T-helper 2 cell treated with Interferon-gamma antibody and Interleukin-4, amounts not matched to agents 5 μg/mL and 100 μg/mL, for 36 hours (primary cell): ENCODE measurements around the gene ADGRL3.
"Not testable (repeated sequence)": the region's sequence is repeated elsewhere in the genome, so short reads cannot be mapped to it uniquely, and the experiment has no call there.

ENCODE experiments used
- DNase-seq: peaks from one replicate; pipeline ENCODE4 v3.0.0; 2021; ENCODE audit warnings: low spot score
- H3K27ac Mint-ChIP-seq: one replicate; pipeline ENCODE4 v1.8.0; 2021; ENCODE audit warnings: mild to moderate bottlenecking, mixed read lengths
- H3K27me3 Mint-ChIP-seq: one replicate; pipeline ENCODE4 v1.8.0; 2021; ENCODE audit warnings: low read depth, mixed read lengths
- H3K36me3 Mint-ChIP-seq: one replicate; pipeline ENCODE4 v1.8.0; 2021; ENCODE audit warnings: low read depth, mixed read lengths
- H3K4me1 Mint-ChIP-seq: one replicate; pipeline ENCODE4 v1.8.0; 2021; ENCODE audit warnings: low read depth, mixed read lengths
- H3K4me3 Mint-ChIP-seq: one replicate; pipeline ENCODE4 v1.8.0; 2022; ENCODE audit warnings: mild to moderate bottlenecking, moderate library complexity, mixed read lengths
- H3K9me3 Mint-ChIP-seq: one replicate; pipeline ENCODE4 v1.8.0; 2021; ENCODE audit warnings: mixed read lengths

Gene ADGRL3

GRCh38 chr4:61199873-61200186, 296 bp upstream of the ADGRL3 start:
- H3K4me1 Mint-ChIP-seq: peaks cover 1% of the 10 kb centered on the region
- no peak overlapping the region for H3K4me3 Mint-ChIP-seq
- no peaks in the 10 kb centered on the region for H3K9me3 Mint-ChIP-seq
- H3K27ac Mint-ChIP-seq: no peak overlapping the region
- H3K36me3 Mint-ChIP-seq: no peaks in the 10 kb centered on the region
- H3K27me3 Mint-ChIP-seq: peaks cover 50% of the 10 kb centered on the region
- no peak for DNase-seq

- H3K27ac Mint-ChIP-seq: no peak overlapping the region
- H3K36me3 Mint-ChIP-seq: no peaks in the 10 kb centered on the region
- DNase-seq: no peak
- H3K9me3 Mint-ChIP-seq: no peaks in the 10 kb centered on the region
- H3K27me3 Mint-ChIP-seq: peaks cover 50% of the 10 kb centered on the region
- H3K4me1 Mint-ChIP-seq: peaks cover 1% of the 10 kb centered on the region
- H3K4me3 Mint-ChIP-seq: no peak overlapping the region
Observed at GRCh38 chr4:61200916-61201526, 895 bp downstream of the ADGRL3 start.

- no peak for DNase-seq
- Mint-ChIP-seq H3K9me3 (no peaks in the 10 kb centered on the region), H3K27ac (peak overlapping the region; percentile 15), H3K4me1 (peaks cover 1% of the 10 kb centered on the region), H3K36me3 (no peaks in the 10 kb centered on the region), H3K4me3 (no peak overlapping the region), H3K27me3 (peaks cover 50% of the 10 kb centered on the region)
Observed at GRCh38 chr4:61201561-61201960, 1.4 kb downstream of the ADGRL3 start.

DNA sequence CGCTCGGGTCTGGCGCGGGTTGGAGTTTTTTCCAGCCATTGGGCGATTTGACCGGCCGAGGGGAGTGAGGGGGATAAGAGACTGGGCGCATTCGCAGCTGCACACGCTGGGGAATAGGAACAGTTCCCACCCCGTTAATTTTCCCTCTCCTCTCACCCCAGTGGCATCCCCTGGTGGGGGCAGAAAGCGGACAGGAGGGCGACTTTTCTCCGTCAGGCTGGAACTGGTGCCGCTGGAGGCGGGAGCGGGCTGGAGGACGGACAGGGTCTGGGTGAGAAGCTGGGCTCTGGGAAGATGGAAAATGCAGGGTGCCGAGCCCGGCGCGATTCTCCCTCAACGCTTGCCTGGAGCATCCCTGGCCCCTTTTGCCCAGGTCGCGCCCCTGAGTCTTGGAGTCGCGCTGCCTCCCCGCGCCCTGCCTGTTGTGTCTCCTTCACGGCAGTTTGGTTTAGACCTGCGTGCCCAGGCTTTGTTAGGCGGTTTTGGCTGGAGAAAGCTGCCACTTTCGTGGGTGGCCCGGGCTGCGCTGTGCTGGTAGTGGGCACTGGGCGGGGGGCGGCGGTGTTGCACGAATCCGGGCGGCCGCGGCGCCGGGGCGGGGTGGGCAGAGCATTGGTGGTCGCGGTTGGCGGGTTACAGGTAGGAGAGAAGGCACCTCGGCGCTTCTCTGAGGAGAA, 2.0 kb downstream of the ADGRL3 start:
- Mint-ChIP-seq H3K4me1 (peaks cover 1% of the 10 kb centered on the region), H3K36me3 (no peaks in the 10 kb centered on the region), H3K27ac (no peak overlapping the region), H3K27me3 (peaks cover 50% of the 10 kb centered on the region), H3K9me3 (no peaks in the 10 kb centered on the region), H3K4me3 (no peak overlapping the region)
- DNase-seq: no peak

- H3K9me3 Mint-ChIP-seq: no peaks in the 10 kb centered on the region
- H3K4me3 Mint-ChIP-seq: no peak overlapping the region
- H3K4me1 Mint-ChIP-seq: peaks cover 1% of the 10 kb centered on the region
- DNase-seq: no peak
- H3K27ac Mint-ChIP-seq: no peak overlapping the region
- no peaks in the 10 kb centered on the region for H3K36me3 Mint-ChIP-seq
- peaks cover 50% of the 10 kb centered on the region for H3K27me3 Mint-ChIP-seq
Observed at GRCh38 chr4:61202638-61203435, 2.7 kb downstream of the ADGRL3 start.

GRCh38 chr4:61203436-61203790, 3.3 kb downstream of the ADGRL3 start:
- Mint-ChIP-seq H3K4me3 (no peak overlapping the region), H3K36me3 (no peaks in the 10 kb centered on the region), H3K27me3 (peaks cover 50% of the 10 kb centered on the region), H3K9me3 (no peaks in the 10 kb centered on the region), H3K4me1 (peaks cover 1% of the 10 kb centered on the region), H3K27ac (no peak overlapping the region)
- no peak for DNase-seq

DNA sequence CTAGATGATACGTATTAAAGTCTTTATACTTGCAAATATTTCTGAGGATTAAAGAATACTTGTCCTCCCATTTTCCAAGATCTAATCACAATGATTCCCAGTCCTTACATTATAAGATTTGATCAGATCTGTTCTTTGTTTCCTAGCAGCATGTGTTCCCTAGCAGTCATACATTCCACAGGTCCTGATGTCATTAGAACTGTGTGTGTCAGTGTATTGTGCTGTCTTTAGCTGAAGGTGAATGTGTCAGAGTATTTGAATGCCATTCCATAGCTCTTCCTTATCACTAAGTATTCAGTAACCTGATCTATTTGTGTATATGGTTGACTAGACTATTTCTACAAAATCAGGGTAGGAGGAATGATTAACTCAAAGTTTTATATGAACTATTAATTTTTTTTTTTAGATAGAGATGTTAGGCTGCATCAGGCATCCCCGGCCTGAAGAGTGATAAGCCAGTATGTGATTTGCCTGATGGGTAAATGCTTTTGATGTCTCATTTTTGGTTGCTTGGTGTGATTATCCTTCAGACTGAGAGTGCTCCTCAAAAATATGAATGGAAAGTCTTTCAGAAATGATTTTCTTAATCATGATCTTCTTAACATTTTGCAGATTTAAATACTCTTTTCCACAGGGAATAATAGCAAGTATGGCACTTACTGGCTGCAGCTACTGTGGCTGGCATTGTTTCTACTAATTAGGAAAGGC, 4.4 kb downstream of the ADGRL3 start:
- Mint-ChIP-seq H3K27me3 (peaks cover 40% of the 10 kb centered on the region), H3K4me1 (peaks cover 1% of the 10 kb centered on the region), H3K27ac (no peak overlapping the region), H3K4me3 (no peak overlapping the region), H3K36me3 (no peaks in the 10 kb centered on the region), H3K9me3 (no peaks in the 10 kb centered on the region)
- DNase-seq: no peak

DNA sequence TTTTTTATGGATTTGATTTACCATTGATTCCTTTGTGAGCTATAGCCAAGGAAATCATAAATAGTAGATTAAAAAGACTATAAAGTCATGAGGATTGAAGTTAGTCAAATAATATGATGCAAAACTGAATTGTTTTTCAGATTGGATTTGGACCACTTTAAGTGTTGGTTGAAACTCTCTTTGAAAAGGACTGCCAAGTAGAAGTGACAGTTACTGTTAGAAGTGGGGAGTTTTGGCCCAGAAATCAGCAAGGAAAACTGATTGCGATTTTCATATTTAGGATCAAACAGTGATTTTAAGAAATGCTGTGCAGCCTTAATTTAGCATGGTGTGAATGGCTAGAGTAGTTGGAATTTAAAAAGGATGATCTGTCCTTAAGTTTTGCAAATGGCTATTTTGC, 4.9 kb downstream of the ADGRL3 start:
- no peak overlapping the region for H3K27ac Mint-ChIP-seq
- peaks cover 1% of the 10 kb centered on the region for H3K4me1 Mint-ChIP-seq
- no peaks in the 10 kb centered on the region for H3K36me3 Mint-ChIP-seq
- no peaks in the 10 kb centered on the region for H3K9me3 Mint-ChIP-seq
- no peak for DNase-seq
- no peak overlapping the region for H3K4me3 Mint-ChIP-seq
- H3K27me3 Mint-ChIP-seq: peaks cover 36% of the 10 kb centered on the region

DNA sequence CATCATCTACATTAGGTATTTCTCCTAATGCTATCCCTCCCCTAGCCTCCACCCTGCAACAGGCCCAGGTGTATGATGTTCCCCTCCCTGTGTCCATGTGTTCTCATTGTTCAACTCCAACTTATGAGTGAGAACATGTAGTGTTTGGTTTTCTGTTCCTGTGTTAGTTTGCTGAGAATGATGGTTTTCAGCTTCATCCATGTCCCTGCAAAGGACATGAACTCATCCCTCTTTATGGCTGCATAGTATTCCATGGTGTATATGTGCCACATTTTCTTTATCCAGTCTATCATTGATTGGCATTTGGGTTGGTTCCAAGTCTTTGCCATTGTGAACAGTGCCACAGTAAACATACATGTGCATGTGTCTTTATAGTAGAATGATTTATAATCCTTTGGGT, 7.0 kb downstream of the ADGRL3 start:
- not testable (repeated sequence) for H3K9me3 Mint-ChIP-seq

DNA sequence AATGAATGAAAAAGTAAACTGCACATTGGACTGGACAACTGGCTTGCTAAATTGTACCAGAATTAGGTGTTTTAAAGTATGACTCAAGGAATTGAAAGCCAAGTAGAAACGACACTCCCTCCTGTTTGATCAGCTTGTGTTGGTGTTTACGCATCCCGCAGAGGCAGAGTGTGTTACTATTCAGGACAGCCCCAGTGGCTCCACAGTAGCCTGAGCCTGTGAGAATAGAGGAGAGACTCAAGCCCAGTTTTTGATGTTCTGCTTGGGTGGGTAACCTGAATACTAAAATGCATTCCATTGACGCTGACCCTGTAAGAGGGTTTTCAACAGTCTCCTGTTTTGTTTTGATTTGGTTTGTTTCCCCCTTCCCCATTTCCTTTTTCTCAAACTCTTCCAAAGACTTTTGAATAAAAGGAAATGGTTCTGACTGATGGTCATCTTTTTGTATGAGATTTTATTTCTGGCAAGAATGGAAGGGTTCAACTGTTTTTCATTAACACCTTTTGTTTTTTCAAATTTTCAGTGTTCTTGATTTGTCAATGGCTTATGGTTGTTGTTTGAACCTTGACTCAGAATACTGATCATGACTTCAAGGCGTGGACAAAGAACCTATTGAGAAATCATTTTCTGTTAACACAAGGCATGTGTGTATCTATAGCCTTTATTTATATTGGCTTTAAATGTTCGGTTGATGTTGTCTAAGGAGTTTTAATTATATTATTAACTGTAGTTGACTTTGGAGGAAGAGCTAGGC, 10.2 kb downstream of the ADGRL3 start:
- no peaks in the 10 kb centered on the region for H3K27me3 Mint-ChIP-seq

More for the DNA sequence above, 7.0 kb downstream of the ADGRL3 start:
- H3K4me3 Mint-ChIP-seq, H3K27ac Mint-ChIP-seq, H3K4me1 Mint-ChIP-seq, H3K36me3 Mint-ChIP-seq, DNase-seq: not testable (repeated sequence)
- H3K27me3 Mint-ChIP-seq: peaks cover 20% of the 10 kb centered on the region

DNA sequence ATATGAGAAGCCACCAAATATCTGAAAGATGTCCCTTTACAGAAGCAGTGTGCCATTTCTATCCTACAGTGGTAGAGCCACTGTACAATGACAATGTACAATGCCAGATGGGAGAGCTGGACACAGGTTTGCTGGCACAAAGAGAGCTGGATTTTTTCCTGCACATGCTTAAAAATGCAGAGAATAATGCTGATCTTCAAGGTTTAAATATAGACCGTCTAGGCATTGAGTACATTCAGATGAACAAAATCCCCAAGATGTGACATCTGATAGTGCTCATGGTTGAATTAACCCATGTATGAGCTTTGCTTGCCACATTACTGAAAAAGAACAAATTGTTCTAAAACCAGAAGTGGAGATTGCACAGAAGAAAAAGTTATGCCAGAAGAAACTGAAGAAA, 11.7 kb downstream of the ADGRL3 start:
- Mint-ChIP-seq H3K4me1 (no peaks in the 10 kb centered on the region), H3K27me3 (no peaks in the 10 kb centered on the region), H3K27ac (no peak overlapping the region), H3K9me3 (no peaks in the 10 kb centered on the region), H3K4me3 (no peak overlapping the region), H3K36me3 (no peaks in the 10 kb centered on the region)
- DNase-seq: no peak

More for the DNA sequence above, 10.2 kb downstream of the ADGRL3 start:
- no peak for DNase-seq
- no peaks in the 10 kb centered on the region for H3K36me3 Mint-ChIP-seq
- no peak overlapping the region for H3K27ac Mint-ChIP-seq
- H3K4me1 Mint-ChIP-seq: no peaks in the 10 kb centered on the region
- no peaks in the 10 kb centered on the region for H3K9me3 Mint-ChIP-seq
- H3K4me3 Mint-ChIP-seq: no peak overlapping the region

GRCh38 chr4:61212788-61213187, 12.7 kb downstream of the ADGRL3 start:
- Mint-ChIP-seq H3K4me1 (no peaks in the 10 kb centered on the region), H3K27me3 (no peaks in the 10 kb centered on the region)

DNA sequence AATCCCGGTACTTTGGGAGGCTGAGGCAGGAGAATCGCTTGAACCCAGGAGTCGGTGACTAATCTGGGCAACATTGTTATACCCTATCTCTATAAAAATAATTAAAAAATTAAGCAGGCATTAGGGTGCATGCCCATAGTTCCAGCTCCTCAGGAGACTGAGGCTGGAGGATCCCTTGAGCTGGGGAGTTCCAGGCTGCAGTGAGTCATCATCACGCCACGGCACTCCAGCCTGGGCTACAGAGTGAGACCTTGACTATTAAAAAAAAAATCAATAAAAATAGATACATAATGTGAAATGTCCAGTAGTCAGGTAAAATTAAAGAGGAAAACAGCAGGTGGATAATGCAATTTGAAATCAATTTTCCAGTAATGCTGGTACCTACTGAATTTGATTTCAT, 14.6 kb downstream of the ADGRL3 start:
- Mint-ChIP-seq H3K4me1 (no peaks in the 10 kb centered on the region), H3K36me3 (no peaks in the 10 kb centered on the region), H3K27ac (no peak overlapping the region), H3K4me3 (no peak overlapping the region), H3K27me3 (no peaks in the 10 kb centered on the region), H3K9me3 (peaks cover 3% of the 10 kb centered on the region)
- no peak for DNase-seq

More at GRCh38 chr4:61212788-61213187, 12.7 kb downstream of the ADGRL3 start:
- no peak overlapping the region for H3K27ac Mint-ChIP-seq
- H3K9me3 Mint-ChIP-seq: peaks cover 2% of the 10 kb centered on the region
- H3K4me3 Mint-ChIP-seq: no peak overlapping the region
- no peaks in the 10 kb centered on the region for H3K36me3 Mint-ChIP-seq
- DNase-seq: no peak
